ENCODE results near the gene LONP2.
"Not testable (repeated sequence)": the region's sequence is repeated elsewhere in the genome, so short reads cannot be mapped to it uniquely, and the experiment has no call there.

The LONP2 gene

DNA sequence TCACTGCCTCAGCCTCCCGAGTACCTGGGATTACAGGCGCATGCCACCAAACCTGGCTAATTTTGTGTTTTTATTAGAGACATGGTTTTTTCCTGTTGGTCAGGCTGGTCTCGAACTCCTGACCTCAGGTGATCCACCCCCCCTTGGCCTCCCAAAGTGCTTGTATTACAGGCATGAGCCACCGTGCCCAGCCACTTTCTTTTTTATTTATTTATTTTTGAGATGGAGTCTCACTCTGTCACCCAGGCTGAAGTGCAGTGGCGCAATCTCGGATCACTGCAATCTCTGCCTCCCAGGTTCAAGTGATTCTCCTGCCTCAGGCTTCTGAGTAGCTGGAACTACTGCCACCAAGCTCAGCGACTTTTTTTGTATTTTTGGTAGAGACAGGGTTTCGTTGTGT, 158.4 kb downstream of the LONP2 start:
- DNase-seq (ENCODE audit: low read depth) = not testable (repeated sequence)

DNA sequence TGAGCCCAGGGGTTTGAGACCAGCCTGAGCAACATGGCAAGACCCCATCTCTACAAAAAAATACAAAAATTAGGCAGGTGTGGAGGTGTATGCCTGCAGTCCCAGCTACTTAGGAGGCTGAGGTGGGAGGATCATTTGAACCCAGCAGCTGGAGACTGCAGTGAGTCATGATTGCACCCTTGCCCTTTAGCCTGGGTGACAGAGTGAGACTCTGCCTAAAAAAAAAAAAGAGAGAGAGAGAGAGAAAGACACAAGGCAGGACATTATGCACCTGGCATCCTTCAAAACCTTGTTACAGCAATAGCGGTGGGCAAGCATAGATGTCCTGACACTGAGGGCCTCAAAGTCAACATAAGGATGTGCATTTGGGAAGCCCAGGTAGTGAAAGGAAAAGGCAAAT, 161.1 kb downstream of the LONP2 start:
- DNase-seq (ENCODE audit: low read depth) = no peak

GRCh38 chr16:48405907-48406306, 161.8 kb downstream of the LONP2 start:
- no peak for DNase-seq (ENCODE audit: low read depth)
